Measurements from ENCODE around the gene SBNO2.
A peak's percentile ranks its signal among the peaks of the same experiment; 100 is the strongest.
"Not testable (repeated sequence)": the region's sequence is repeated elsewhere in the genome, so short reads cannot be mapped to it uniquely, and the experiment has no call there.

Gene SBNO2

DNA sequence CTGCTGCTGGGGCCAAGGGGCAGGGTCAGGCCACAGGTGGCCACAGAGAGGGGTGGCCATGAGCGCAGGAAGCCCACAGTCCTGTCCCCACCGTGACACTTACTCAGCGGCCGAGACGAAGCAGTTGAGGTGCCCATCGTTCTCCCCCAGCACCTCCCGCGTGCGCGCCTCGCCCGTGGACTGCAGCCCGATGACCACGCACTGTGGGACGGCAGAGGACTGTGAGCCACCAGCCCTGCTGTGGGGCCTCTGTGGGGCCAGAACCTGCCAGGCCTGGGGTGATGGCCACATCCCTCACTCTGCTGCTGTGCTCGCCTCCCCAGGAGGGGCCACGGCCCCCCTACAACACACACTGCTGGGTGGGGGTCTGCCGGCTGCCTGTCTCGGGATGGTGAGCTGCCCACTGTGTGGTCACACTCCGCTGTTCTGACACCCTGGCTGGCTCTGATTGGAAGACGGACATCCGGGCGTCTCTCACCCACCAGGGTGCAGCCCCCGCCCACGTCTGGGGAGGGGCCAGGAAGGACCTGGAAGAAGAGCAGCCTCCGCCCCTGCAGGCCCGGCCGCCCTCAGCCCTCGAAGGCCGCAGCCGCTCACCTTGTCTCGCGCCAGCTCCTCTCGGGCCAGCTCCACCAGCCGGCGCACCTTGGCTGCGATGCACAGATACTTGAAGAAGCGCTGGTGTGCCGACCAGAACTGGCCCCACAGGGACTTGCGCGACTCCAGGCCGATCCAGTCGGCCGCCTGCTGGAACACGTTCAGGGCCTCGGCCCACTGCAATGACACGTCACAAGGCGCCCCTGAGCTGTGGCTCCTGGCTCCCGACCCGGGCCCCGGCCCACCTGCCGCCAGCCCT, 57.1 kb downstream of the SBNO2 start:
- Histone ChIP-seq H3K36me3 (ENCODE audit: control insufficient read depth in 2 of 2, insufficient read depth in 2 of 2, low read length in 2 of 2) (peaks cover 37 to 49% of the 10 kb centered on the region in 2 donors), H3K9ac (ENCODE audit: low read depth in 1 of 2, low read length in 2 of 2) (no peak overlapping the region), H3K27me3 (ENCODE audit: control insufficient read depth in 2 of 2, insufficient read depth in 2 of 2, low read length in 2 of 2) (no peaks in the 10 kb centered on the region), H3K9me3 (ENCODE audit: control insufficient read depth in 2 of 2, low read length in 2 of 2) (no peaks in the 10 kb centered on the region), H3K27ac (ENCODE audit: low read depth in 2 of 2, low read length in 2 of 2) (no peak overlapping the region), H3K4me1 (ENCODE audit: control insufficient read depth in 2 of 2, insufficient read depth in 2 of 2, low read length in 2 of 2) (peaks cover 14 to 19% of the 10 kb centered on the region in 2 donors), H3K4me3 (ENCODE audit: low read length in 2 of 2) (no peak overlapping the region)

DNA sequence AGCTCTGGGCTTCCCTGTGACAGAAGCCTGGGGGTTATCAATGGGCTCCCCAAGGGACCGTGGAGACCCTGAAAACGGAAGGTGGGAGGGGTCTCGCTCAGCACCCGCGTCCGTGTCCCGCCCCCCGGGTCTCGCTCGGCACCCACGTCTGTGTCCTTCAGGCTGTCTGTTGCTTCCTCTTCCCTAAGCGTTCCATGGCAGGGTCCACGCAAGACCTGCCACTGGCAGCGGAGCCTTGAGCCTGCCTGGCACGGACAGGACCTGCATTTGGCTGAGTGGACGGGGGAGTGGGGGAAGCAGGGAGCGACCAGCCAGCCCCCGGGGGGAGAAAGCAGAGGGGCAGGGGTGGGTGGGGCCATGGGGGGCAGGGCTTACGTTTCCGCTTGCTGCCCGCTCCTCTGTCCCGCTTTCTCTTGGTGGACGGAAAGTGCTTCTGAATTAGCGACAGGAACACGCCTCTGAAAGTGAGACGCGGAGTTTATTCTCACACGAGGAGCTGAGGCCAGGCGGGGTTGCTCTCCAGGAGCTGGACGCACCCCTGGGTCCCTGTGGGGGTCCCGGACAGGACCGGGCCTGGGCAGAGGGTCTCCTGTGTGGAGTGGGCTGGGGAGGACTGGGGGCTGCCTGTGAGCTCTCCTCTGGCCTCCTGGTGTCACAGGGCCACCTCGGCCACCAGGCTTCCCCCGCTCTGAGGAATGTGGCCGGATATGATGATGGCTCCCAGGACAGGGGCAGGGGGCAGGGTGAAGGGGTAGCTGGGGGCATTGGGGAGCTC, 58.2 kb downstream of the SBNO2 start:
- peaks cover 14 to 20% of the 10 kb centered on the region in 2 donors for H3K4me1 ChIP-seq (ENCODE audit: control insufficient read depth in 2 of 2, insufficient read depth in 2 of 2, low read length in 2 of 2)
- H3K9me3 ChIP-seq (ENCODE audit: control insufficient read depth in 2 of 2, low read length in 2 of 2), result no peaks in the 10 kb centered on the region
- no peak overlapping the region for H3K9ac ChIP-seq (ENCODE audit: low read depth in 1 of 2, low read length in 2 of 2)
- no peaks in the 10 kb centered on the region for H3K27me3 ChIP-seq (ENCODE audit: control insufficient read depth in 2 of 2, insufficient read depth in 2 of 2, low read length in 2 of 2)
- H3K27ac ChIP-seq (ENCODE audit: low read depth in 2 of 2, low read length in 2 of 2), result no peak overlapping the region
- peaks cover 31 to 41% of the 10 kb centered on the region in 2 donors for H3K36me3 ChIP-seq (ENCODE audit: control insufficient read depth in 2 of 2, insufficient read depth in 2 of 2, low read length in 2 of 2)
- H3K4me3 ChIP-seq (ENCODE audit: low read length in 2 of 2), result no peak overlapping the region

DNA sequence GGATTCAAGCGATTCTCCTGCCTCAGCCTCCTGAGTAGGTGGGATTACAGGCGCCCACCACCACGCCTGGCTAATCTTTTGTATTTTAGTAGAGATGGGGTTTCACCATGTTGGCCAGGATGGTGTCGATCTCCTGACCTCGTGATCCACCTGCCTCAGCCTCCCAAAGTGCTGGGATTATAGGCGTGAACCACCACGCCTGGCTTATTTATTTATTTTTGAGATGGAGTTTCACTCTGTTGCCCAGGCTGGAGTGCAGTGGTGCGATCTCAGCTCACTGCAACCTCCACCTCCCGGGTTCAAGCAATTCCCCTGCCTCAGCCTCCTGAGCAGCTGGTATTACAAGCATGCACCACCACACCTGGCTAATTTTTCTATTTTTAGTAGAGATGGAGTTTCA, 59.3 kb downstream of the SBNO2 start:
- not testable (repeated sequence) for H3K4me3 ChIP-seq (ENCODE audit: low read length in 2 of 2); H3K9ac ChIP-seq (ENCODE audit: low read depth in 1 of 2, low read length in 2 of 2); H3K27ac ChIP-seq (ENCODE audit: low read depth in 2 of 2, low read length in 2 of 2); H3K9me3 ChIP-seq (ENCODE audit: control insufficient read depth in 2 of 2, low read length in 2 of 2); H3K27me3 ChIP-seq (ENCODE audit: control insufficient read depth in 2 of 2, insufficient read depth in 2 of 2, low read length in 2 of 2)
- peaks cover 32 to 45% of the 10 kb centered on the region in 2 donors for H3K36me3 ChIP-seq (ENCODE audit: control insufficient read depth in 2 of 2, insufficient read depth in 2 of 2, low read length in 2 of 2)
- H3K4me1 ChIP-seq (ENCODE audit: control insufficient read depth in 2 of 2, insufficient read depth in 2 of 2, low read length in 2 of 2), result peaks cover 14 to 20% of the 10 kb centered on the region in 2 donors

DNA sequence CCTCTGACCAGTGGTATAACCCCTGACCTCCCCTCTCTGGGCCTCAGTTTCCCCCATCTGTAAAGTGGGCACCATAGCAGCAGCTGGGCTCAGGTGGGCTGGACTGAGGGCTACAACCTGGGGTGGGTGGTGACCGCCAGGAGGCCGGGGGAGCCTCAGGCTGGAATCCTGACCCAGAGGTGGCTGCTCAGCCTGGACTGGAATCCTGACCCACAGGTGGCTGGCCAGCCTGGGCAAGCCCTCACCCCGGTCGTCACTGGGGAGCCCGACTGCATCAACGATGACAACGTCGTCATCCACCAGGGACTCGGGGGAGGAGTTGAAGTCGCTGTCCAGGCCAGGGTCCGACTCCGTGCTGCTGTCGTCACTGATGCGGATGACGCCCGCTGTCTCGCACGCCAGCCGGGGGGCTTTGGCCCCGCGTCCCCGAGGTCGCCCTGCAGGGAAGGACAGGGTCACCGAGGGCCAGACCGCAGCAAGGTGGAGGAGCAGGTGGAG, 60.0 kb downstream of the SBNO2 start:
- Histone ChIP-seq H3K36me3 (ENCODE audit: control insufficient read depth in 2 of 2, insufficient read depth in 2 of 2, low read length in 2 of 2) (peaks cover 27 to 40% of the 10 kb centered on the region in 2 donors), H3K27me3 (ENCODE audit: control insufficient read depth in 2 of 2, insufficient read depth in 2 of 2, low read length in 2 of 2) (no peaks in the 10 kb centered on the region), H3K4me1 (ENCODE audit: control insufficient read depth in 2 of 2, insufficient read depth in 2 of 2, low read length in 2 of 2) (peaks cover 14 to 20% of the 10 kb centered on the region in 2 donors), H3K9ac (ENCODE audit: low read depth in 1 of 2, low read length in 2 of 2) (peak overlapping the region in 1 of 2 donors; percentile 70), H3K9me3 (ENCODE audit: control insufficient read depth in 2 of 2, low read length in 2 of 2) (no peaks in the 10 kb centered on the region), H3K27ac (ENCODE audit: low read depth in 2 of 2, low read length in 2 of 2) (peak overlapping the region; percentile 80 to 83), H3K4me3 (ENCODE audit: low read length in 2 of 2) (no peak overlapping the region)

DNA sequence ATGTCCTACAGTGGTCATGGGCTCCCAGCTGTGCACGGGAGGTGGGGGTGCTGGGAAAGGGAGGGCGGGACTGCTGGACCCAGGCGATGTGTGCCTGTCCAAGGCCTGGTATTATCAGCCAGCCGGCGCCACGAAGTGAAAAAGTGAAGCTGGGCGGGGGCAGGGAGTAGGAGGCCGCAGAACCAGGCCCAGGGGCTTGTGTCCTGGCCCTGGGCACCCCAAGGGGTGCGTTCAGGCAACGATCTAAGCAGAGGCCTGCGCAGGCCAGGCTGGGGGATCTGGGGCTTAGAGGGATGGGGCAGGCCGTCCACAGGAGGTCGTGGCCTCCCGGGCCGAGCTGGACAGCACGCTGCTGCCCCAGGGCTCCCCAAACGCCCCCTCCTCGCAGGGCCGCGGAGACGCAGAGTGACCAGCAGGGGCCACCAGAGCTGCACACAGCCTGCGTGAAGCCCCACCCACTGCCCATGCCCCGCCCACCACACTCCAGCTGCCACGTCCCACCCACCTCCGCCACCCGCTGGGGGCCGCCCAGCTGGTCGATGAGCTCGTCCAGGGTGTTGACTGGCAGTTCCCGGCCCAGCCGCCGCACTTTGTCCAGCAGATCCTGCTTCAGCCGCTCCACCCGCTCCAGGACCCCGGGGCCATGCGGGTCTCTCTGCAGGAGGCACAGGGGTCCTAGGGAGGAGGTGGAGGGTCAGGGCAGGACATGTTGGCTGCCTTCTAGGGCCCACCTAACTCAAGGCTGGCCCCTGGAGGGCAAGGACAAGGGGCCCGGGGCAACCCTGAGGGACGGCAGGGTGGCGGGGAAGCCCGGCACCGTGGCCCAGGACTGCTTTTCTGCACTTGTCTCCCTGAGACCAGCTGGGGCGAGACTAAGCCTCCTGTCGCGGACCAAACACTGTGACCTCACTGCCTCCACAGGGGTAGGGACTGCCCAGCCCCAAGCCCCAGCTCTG, 60.8 kb downstream of the SBNO2 start:
- no peaks in the 10 kb centered on the region for H3K27me3 ChIP-seq (ENCODE audit: control insufficient read depth in 2 of 2, insufficient read depth in 2 of 2, low read length in 2 of 2)
- H3K4me3 ChIP-seq (ENCODE audit: low read length in 2 of 2), result no peak overlapping the region
- peaks cover 14 to 20% of the 10 kb centered on the region in 2 donors for H3K4me1 ChIP-seq (ENCODE audit: control insufficient read depth in 2 of 2, insufficient read depth in 2 of 2, low read length in 2 of 2)
- peaks cover 24 to 35% of the 10 kb centered on the region in 2 donors for H3K36me3 ChIP-seq (ENCODE audit: control insufficient read depth in 2 of 2, insufficient read depth in 2 of 2, low read length in 2 of 2)
- peak overlapping the region; percentile 80 to 83 for H3K27ac ChIP-seq (ENCODE audit: low read depth in 2 of 2, low read length in 2 of 2)
- H3K9me3 ChIP-seq (ENCODE audit: control insufficient read depth in 2 of 2, low read length in 2 of 2), result no peaks in the 10 kb centered on the region
- H3K9ac ChIP-seq (ENCODE audit: low read depth in 1 of 2, low read length in 2 of 2), result peak overlapping the region in 1 of 2 donors; percentile 70

DNA sequence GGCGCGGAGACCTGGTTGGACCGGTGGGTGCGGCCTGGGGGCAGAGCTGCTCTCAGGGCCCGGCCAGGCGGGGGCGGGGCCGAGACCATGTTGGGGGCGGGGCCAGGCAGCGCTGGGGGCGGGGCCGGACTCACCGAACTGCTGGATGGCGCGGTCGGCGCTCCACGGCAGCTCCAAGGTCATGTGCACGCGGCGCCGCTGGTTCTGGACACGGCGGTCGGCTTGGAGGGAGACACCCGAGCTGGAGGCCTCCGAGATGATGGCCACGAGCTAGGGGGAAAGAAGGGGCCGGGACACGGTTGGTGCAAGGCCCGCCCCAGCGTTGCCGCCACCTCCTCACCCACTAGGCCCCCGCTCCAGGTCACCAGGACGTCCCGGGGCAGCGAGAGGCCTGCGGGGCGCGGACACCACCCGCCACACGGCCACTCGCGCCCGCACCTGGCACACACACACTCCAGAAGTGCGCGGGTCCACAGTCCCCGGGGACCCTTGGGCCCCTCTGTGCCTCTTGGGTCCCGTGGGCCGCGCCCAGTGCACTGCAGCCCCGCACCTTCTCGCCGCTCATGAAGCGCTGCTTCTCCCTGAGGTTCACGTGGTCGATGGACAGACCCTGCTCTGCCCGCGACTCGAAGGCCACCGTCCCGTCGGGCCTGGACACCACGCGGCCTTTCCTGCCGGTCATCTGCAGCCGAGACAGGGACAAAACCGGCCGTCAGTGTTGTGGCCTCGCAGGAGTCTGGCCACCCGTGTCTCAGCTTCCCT, 61.6 kb downstream of the SBNO2 start:
- no peaks in the 10 kb centered on the region for H3K27me3 ChIP-seq (ENCODE audit: control insufficient read depth in 2 of 2, insufficient read depth in 2 of 2, low read length in 2 of 2)
- H3K27ac ChIP-seq (ENCODE audit: low read depth in 2 of 2, low read length in 2 of 2), result peak overlapping the region; percentile 77 to 80
- peaks cover 20 to 28% of the 10 kb centered on the region in 2 donors for H3K36me3 ChIP-seq (ENCODE audit: control insufficient read depth in 2 of 2, insufficient read depth in 2 of 2, low read length in 2 of 2)
- H3K4me3 ChIP-seq (ENCODE audit: low read length in 2 of 2), result peak overlapping the region in 1 of 2 donors; percentile 30
- peak overlapping the region in 1 of 2 donors; percentile 62 for H3K9ac ChIP-seq (ENCODE audit: low read depth in 1 of 2, low read length in 2 of 2)
- H3K4me1 ChIP-seq (ENCODE audit: control insufficient read depth in 2 of 2, insufficient read depth in 2 of 2, low read length in 2 of 2), result peaks cover 14 to 20% of the 10 kb centered on the region in 2 donors
- no peaks in the 10 kb centered on the region for H3K9me3 ChIP-seq (ENCODE audit: control insufficient read depth in 2 of 2, low read length in 2 of 2)

DNA sequence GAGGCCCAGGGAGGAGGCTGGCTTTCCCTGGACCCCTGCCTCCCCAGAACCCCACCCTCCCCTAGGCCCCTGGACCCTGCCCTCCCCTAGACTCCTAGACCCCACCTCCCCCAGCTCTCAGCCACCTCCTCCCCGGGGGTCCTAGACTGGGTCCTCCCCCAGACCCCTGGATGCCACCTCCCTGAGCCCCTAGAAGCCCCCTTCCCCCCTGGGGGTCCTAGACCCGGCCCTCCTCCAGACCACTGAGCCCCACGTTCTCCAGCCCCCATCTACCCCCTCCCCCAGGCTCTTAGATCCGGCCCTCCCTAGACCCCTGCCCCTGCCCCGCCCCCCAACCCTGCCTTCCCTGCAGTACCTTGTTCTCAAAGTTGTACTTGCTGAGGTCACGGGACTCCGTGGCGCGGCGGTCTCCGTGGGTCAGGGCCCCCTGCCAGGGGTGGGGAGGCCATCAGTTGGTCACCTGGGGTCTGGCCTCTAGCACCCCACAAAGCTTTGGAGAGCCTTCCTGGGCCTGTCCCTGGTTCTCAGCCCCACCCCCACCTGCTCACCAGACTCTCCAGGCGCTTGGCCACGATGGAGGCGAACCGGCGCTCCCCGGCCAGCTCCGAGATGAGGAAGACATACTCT, 62.3 kb downstream of the SBNO2 start:
- H3K27me3 ChIP-seq (ENCODE audit: control insufficient read depth in 2 of 2, insufficient read depth in 2 of 2, low read length in 2 of 2), result no peaks in the 10 kb centered on the region
- H3K9ac ChIP-seq (ENCODE audit: low read depth in 1 of 2, low read length in 2 of 2), result no peak overlapping the region
- peak overlapping the region; percentile 42 to 48 for H3K27ac ChIP-seq (ENCODE audit: low read depth in 2 of 2, low read length in 2 of 2)
- no peak overlapping the region for H3K4me3 ChIP-seq (ENCODE audit: low read length in 2 of 2)
- peaks cover 13 to 26% of the 10 kb centered on the region in 2 donors for H3K36me3 ChIP-seq (ENCODE audit: control insufficient read depth in 2 of 2, insufficient read depth in 2 of 2, low read length in 2 of 2)
- H3K9me3 ChIP-seq (ENCODE audit: control insufficient read depth in 2 of 2, low read length in 2 of 2), result no peaks in the 10 kb centered on the region
- H3K4me1 ChIP-seq (ENCODE audit: control insufficient read depth in 2 of 2, insufficient read depth in 2 of 2, low read length in 2 of 2), result peaks cover 14 to 20% of the 10 kb centered on the region in 2 donors

DNA sequence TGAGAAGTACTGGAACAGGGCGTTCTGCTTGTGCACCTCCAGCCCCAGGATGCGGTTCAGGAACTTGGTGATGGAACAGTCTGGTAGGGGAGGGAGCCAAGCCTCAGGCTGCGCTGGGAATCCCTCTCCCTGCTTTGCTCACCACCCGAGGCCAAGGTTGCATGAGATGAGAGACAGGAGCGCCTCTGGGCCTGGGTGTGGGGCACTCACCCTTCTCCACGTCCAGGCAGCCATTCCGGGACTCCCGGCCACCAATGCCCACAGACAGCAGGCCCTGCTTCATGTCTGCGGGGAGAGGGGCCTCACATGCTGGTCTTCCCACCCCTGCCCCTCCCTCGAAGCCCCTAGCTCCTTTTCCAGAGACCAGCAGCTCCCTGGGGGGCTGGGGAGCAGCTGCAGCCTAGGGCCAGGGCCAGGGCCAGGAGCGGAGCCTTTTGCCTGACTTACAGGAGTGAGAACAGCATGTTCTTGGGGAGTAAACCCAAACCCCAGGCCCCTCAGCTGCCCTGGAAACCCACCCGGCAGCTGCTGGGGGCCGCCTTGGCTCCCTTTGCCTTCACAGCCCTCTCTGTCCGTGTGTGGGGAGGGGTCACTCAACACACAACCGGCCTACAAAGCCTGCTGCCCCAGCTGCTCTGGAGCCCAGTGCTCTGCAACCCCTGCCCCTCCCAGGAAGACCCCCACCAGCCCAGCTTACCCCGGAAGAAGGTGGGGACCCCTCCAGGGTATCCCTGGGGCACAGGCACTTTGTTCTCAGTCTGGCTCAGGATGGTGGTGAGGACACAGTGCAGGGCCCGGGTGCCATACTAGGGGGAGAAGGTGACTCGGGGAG, 63.0 kb downstream of the SBNO2 start:
- Histone ChIP-seq H3K4me1 (ENCODE audit: control insufficient read depth in 2 of 2, insufficient read depth in 2 of 2, low read length in 2 of 2) (peaks cover 17 to 20% of the 10 kb centered on the region in 2 donors), H3K4me3 (ENCODE audit: low read length in 2 of 2) (no peak overlapping the region), H3K36me3 (ENCODE audit: control insufficient read depth in 2 of 2, insufficient read depth in 2 of 2, low read length in 2 of 2) (peaks cover 9 to 22% of the 10 kb centered on the region in 2 donors), H3K27ac (ENCODE audit: low read depth in 2 of 2, low read length in 2 of 2) (no peak overlapping the region), H3K9me3 (ENCODE audit: control insufficient read depth in 2 of 2, low read length in 2 of 2) (no peaks in the 10 kb centered on the region), H3K9ac (ENCODE audit: low read depth in 1 of 2, low read length in 2 of 2) (no peak overlapping the region), H3K27me3 (ENCODE audit: control insufficient read depth in 2 of 2, insufficient read depth in 2 of 2, low read length in 2 of 2) (no peaks in the 10 kb centered on the region)

All from mucosa of rectum (tissue), 2 donors.